GM19351 (cell line): ENCODE results near the gene KNSTRN.
A peak's percentile ranks its signal among the peaks of the same experiment; 100 is the strongest.

Experiments used
- ATAC-seq: cut with Tn5 transposase; IDR thresholded peaks from one replicate; pipeline ENCODE4 v1.9.1; 2021; ENCODE audit warnings: mild to moderate bottlenecking, moderate library complexity; ENCODE audit not compliant: unreplicated experiment

KNSTRN gene, protein sequence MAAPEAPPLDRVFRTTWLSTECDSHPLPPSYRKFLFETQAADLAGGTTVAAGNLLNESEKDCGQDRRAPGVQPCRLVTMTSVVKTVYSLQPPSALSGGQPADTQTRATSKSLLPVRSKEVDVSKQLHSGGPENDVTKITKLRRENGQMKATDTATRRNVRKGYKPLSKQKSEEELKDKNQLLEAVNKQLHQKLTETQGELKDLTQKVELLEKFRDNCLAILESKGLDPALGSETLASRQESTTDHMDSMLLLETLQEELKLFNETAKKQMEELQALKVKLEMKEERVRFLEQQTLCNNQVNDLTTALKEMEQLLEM

GRCh38 chr15:40382580-40383456, at the start of gene KNSTRN:
Gene KNSTRN (plus strand): TSS chr15:40382721. CDS start chr15:40382836, 115 bp downstream.
- peak; percentile 98 for ATAC-seq

GRCh38 chr15:40333922-40334492, 48.5 kb upstream of the KNSTRN start:
- ATAC-seq, result no peak

GRCh38 chr15:40334541-40334940, 48.0 kb upstream of the KNSTRN start:
- ATAC-seq, result no peak

DNA sequence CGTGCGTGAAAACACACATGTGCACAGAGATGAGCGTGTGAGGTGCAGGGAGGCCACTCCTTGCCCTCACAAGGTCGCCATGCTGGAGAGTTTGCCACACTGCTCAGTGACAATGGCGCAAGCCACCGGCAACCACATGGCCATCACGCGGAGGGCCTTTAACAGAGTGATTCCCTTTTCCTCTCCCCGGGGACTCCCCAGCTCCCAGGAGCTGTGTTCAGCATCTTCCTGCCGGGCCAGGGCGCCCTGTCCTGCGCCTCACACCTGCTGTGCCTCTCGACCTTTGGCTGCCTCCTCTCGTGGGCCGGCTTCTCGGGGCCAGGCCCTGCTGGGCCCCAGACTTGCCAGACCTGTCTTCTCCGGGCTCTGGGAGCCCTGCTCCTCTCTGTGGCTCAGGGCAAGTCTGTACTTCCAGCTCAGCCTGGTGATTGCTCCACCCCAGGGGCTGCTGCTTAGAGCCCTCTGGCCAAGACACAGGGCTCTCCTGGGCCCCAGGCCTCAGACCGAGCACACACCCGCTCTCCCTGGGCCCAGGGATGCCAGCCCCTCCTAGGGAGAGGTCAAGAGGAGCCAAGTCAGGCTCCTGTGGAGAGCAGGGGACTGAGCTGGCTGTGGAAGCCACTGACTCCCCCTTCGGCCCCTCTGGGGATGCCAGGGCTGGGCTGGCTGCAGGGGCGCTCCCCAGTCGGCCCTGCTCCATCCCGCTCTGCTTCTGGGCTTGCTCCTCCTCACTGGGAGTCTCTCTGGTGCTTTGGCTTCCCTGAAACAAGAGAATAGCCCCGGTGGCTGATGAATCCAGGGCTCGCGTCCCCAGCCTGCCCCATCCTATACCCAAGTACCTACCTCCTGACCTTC, 47.4 kb upstream of the KNSTRN start:
- ATAC-seq, result no peak

DNA sequence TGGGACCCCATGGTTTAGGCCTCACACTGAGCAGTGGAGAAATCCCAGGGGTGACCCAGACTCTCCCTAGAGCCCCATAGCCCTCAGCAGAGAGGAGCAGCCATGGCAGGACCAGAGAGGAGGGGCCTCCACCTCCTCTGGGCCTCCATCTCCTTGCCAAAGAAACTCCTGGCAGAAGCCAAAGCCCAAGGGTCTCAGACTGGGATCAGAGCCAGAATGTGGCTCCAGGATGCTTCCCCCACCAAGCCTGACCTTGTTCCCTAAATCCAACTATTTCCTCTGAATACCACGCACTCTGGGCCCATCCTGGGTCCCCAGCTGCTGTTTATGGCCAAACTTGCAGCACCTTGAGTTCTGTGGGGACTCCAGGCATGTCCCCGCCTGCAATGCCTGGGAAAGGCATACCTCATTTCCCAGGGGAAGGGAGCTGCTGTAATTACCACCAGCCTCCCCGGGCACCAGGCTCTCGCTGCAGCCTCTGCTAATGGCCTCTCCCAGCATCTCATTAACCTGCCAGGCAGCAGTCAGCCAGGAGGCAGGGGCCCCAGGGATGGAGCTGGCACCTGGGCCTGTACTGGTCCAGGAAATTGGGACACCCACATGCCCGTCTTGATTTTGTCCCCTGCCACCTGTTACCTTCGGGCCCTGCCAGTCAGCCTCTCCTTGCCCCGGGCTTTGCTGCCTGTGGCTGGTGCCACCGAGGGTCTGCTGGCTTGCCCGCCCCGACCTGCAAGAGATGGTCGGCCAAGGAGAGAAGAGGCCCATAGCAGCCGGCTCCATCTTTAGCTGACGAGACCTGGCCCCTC, 46.4 kb upstream of the KNSTRN start:
- ATAC-seq, result no peak

GRCh38 chr15:40336744-40337122, 45.8 kb upstream of the KNSTRN start:
- no peak for ATAC-seq

GRCh38 chr15:40337597-40337996, 44.9 kb upstream of the KNSTRN start:
- ATAC-seq, result no peak

DNA sequence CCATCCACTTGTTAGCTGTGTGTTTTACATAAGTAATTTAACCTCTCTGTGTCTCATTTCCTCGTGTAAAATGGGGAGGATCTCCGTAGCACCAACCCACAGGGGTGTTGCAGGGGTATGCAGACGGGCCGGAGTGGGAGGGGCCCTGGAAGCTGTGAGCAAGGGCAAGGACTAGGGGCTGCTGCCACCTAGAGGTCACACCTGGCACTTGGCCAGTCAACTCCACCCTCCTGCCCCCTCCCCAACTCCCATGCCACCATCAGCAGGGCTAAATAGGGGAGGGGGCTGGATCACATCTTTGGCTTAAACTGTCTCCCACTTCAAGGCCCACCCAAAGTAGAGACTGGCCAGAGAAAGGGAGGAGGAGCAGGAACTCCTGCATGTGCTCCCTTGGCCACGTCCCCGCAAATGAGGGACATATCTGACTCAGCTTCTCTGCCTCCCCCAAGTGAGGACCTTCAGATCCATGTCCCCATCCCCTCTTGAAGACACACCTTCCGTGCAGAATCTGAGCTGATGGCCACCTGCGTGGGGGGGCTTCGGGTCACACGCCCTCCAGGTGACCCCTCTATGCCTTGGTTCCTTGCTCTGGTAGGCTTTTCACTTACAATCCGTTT, 44.4 kb upstream of the KNSTRN start:
- peak; percentile 54 for ATAC-seq

DNA sequence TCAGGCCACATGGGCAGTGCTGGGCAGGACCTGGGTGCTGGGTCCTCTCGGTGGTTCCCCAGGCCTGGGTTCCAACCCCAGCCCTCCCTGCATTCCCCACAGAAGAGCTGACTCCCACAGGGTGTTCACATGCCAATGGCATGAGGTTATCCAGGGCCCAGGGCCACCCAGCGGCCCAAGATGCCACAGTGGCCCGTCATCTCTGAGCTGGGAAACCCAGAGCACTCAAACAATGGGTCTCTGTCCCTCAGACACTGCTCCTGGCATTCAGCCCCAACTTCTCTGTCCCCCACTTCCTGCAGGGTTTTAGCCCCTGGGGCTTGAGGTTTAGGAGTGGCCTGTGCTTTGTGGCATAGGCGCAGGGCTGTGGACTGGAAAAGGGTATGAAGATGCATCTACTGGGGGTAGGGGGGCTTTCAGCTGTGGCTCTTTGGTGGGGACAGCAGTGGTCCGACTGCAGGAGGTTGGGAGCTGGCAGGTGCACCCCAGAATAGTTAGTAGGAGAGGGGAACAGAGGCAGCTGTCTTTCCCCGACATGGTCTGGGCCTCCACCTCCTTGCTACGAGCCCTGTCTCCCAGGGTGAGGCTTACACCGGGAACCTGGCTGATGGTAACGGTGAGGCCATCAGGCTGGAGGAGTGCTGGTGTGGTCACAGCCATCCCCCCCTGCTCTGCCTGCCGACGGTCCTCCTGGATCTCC, 43.5 kb upstream of the KNSTRN start:
- no peak for ATAC-seq

DNA sequence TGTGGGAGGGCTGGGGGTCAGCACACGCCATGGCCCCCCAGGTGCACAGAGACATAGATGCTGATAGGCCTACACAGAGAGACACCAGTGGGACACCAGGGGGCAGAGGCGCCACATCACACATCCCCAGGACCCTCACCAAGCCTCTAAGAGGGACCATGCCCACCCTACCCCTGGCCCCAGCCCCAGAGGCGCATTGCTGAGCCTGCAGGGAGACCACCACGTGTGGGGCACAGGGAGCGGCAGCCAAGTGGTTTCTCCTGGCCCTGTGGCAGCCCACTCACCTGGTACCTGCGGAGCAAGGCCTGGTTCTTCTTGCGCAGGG, 42.9 kb upstream of the KNSTRN start:
- no peak for ATAC-seq

GRCh38 chr15:40340038-40340739, 42.3 kb upstream of the KNSTRN start:
- ATAC-seq, result no peak

DNA sequence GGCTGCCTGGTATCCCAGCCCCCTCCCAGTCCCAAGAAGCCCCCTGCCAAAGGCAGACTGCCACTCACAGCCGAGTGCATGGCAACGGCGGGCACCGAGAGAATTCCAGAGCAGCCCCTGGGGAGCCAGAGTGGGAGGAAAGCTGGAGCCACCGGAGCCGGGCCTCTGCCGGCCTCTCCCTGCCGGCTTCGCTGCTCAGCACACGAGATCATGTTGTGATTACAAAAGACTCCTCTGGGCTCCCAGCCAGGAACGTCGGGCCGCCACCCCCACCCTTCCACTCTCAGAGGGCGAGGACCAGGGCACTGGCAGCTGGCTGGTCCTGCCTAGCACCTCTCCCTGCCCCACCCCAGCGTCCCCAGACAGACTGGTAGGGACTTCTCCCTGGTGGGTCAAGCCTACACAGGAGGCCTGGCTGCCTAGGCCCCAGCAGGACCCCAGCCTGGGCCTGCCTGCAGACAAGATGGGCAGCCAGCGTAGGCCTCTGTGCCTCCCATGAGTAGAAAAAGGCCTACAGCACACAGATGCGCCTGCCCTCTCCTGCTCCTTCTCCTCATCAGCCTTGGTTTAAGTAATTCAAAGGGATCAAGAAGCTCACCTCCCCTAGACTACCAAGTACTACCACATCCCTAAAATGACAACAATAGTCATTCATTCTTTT, 41.7 kb upstream of the KNSTRN start, which contains the start of gene CCDC9B:
Gene CCDC9B, minus strand, starts transcription at position 200 of the 661 bp plus-strand sequence. Its CDS starts 120 bp downstream, at position 80.
- ATAC-seq, result no peak

- ATAC-seq, result no peak
Observed at GRCh38 chr15:40342416-40343320, 39.9 kb upstream of the KNSTRN start.

DNA sequence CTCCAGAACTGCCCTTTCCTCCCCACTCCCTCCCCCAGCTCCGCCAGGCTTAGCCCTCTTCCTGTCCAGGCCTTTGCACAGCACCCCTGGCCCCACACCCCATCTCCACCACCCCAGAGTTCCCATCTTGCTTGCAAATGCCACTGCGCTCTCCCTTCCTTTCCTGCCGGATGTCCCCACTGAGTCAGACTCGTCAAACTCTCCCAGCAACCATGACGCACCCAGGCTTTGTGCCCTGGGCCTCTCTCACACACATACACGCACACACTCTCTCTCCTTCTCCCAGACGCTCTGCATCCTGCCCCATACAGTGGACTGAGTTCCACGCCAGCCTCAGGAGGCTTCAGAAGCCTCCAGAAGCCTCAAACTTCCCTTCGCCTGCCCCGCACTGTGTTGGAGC, 39.0 kb upstream of the KNSTRN start:
- no peak for ATAC-seq

- no peak for ATAC-seq
Observed at GRCh38 chr15:40344217-40344616, 38.3 kb upstream of the KNSTRN start.

- no peak for ATAC-seq
Observed at GRCh38 chr15:40344631-40345120, 37.8 kb upstream of the KNSTRN start.
